PC-9 (cell line): ENCODE data around the gene CFAP410. TPM values are rescaled to one million over a fixed set of nuclear protein-coding genes. Genes with fewer than 3 reads are reported as not detected.

ENCODE experiments used
- BruUV-seq: library from RNA; stranded (reverse); fragments of 400-500 nt; replicated peaks from 2 replicates; lab custom pipeline; 2021; lab: Mats Ljungman, UMichigan
- CTCF ChIA-PET: fragments of 300-600 bp; sonication (Branson Sonifier 250); formaldehyde crosslinking; loops from one replicate; lab custom pipeline; 2022; ENCODE audit warnings: antibody characterized with exemption; lab: Charles Lee
- POLR2A ChIA-PET: fragments of 300-600 bp; sonication (Branson Sonifier 250); formaldehyde crosslinking; loops from one replicate; lab custom pipeline; 2022; ENCODE audit warnings: antibody characterized with exemption; ENCODE audit not compliant: unreplicated experiment; lab: Charles Lee
- DNase-seq, 2 experiments: peaks; one replicate each; pipeline versions ENCODE4 v3.0.0 to v3.0.0-alpha.2; 2015 to 2022; ENCODE audit warnings: mixed read lengths in 1 of 2
- H2AFZ ChIP-seq: fragments of 200-600 bp; sonication (generic); 2 replicates; pipeline ENCODE4 v1.8.1; 2017; ENCODE audit warnings: antibody characterized with exemption
- H3F3A ChIP-seq: fragments of 200-600 bp; sonication (generic); 2 replicates; pipeline ENCODE4 v1.8.1; 2017; ENCODE audit warnings: antibody characterized with exemption, mild to moderate bottlenecking, low read depth; ENCODE audit not compliant: insufficient read depth
- H3K27ac ChIP-seq: fragments of 200-600 bp; sonication (generic); 2 replicates; pipeline ENCODE4 v1.6.1; 2016; ENCODE audit warnings: mixed run types
- H3K27me3 ChIP-seq: fragments of 200-600 bp; sonication (generic); 2 replicates; pipeline ENCODE4 v1.6.1; 2016; ENCODE audit warnings: low read depth, mixed run types; ENCODE audit not compliant: insufficient read depth
- H3K36me3 ChIP-seq: fragments of 200-600 bp; sonication (generic); 2 replicates; pipeline ENCODE4 v1.6.1; 2016; ENCODE audit warnings: low read depth, mixed run types
- H3K4me1 ChIP-seq: fragments of 200-600 bp; sonication (generic); replicated peaks from 2 replicates; pipeline ENCODE4 v1.6.1; 2016; ENCODE audit warnings: mixed run types; ENCODE audit not compliant: insufficient read depth
- H3K4me2 ChIP-seq: fragments of 200-600 bp; sonication (generic); 2 replicates; pipeline ENCODE4 v1.6.1; 2017; ENCODE audit warnings: mixed run types
- H3K4me3 ChIP-seq: fragments of 200-600 bp; sonication (generic); 2 replicates; pipeline ENCODE4 v1.6.1; 2016; ENCODE audit warnings: mixed run types
- H3K79me2 ChIP-seq: fragments of 200-600 bp; sonication (generic); 2 replicates; pipeline ENCODE4 v1.6.1; 2017; ENCODE audit warnings: low read depth, mixed run types
- H3K9me2 ChIP-seq: fragments of 200-600 bp; sonication (generic); 2 replicates; pipeline ENCODE4 v1.8.1; 2017; ENCODE audit warnings: mild to moderate bottlenecking; ENCODE audit not compliant: insufficient read depth
- H3K9me3 ChIP-seq: fragments of 200-600 bp; sonication (generic); 2 replicates; pipeline ENCODE4 v1.8.1; 2016; ENCODE audit warnings: low read depth; ENCODE audit not compliant: insufficient read depth
- H4K20me1 ChIP-seq: fragments of 200-600 bp; sonication (generic); 2 replicates; pipeline ENCODE4 v1.8.1; 2017; ENCODE audit not compliant: insufficient read depth
- EZH2 ChIP-seq: fragments of 200-600 bp; sonication (generic); IDR thresholded peaks from 2 replicates; pipeline ENCODE4 v1.8.0; 2017; ENCODE audit warnings: antibody characterized with exemption, low read depth
- intact Hi-C: fragments of 100-400 bp; cut with micrococcal nuclease; formaldehyde crosslinking; loops from one replicate; pipeline ENCODE4 v1.10.0; 2022; ENCODE audit not compliant: unreplicated experiment
- total RNA-seq: library from RNA; stranded (reverse); gene quantifications from 2 replicates; pipeline ENCODE4 v1.2.3, GENCODE V29; 2021
- TF ChIP-seq, protein P1 (sequence below): fragments of 200-600 bp; sonication (generic); conservative IDR thresholded peaks from 2 replicates; pipeline ENCODE4 v1.6.1; 2017; ENCODE audit warnings: mixed run types, antibody characterized with exemption, mild to moderate bottlenecking, moderate library complexity

CFAP410 gene
- total RNA-seq, 1 experiment from 2014 or later, result 12.5 TPM

GRCh38 chr21:44318489-44319285 lies 20.5 kb downstream of the CFAP410 start:
- POLR2A ChIA-PET, result no interaction called here
- no peaks in the 10 kb centered on the region for H3K9me2 ChIP-seq

GRCh38 chr21:44317871-44318270 lies 21.3 kb downstream of the CFAP410 start:
- no peak for DNase-seq
- intact Hi-C loops, result no loop called here
- no peaks in the 10 kb centered on the region for H4K20me1 ChIP-seq
- no peaks in the 10 kb centered on the region for H3K79me2 ChIP-seq
- no peak overlapping the region for H3K4me2 ChIP-seq
- H3K4me1 ChIP-seq, result no peaks in the 10 kb centered on the region
- BruUV-seq, result no TSS peak
- H3K9me3 ChIP-seq, result no peaks in the 10 kb centered on the region
- H3K36me3 ChIP-seq, result no peaks in the 10 kb centered on the region
- H3K27me3 ChIP-seq, result no peaks in the 10 kb centered on the region
- no peak overlapping the region for H3K27ac ChIP-seq
- H3F3A ChIP-seq, result no peaks in the 10 kb centered on the region
- no peak for TF ChIP-seq EZH2
- TF ChIP-seq, protein P1, sequence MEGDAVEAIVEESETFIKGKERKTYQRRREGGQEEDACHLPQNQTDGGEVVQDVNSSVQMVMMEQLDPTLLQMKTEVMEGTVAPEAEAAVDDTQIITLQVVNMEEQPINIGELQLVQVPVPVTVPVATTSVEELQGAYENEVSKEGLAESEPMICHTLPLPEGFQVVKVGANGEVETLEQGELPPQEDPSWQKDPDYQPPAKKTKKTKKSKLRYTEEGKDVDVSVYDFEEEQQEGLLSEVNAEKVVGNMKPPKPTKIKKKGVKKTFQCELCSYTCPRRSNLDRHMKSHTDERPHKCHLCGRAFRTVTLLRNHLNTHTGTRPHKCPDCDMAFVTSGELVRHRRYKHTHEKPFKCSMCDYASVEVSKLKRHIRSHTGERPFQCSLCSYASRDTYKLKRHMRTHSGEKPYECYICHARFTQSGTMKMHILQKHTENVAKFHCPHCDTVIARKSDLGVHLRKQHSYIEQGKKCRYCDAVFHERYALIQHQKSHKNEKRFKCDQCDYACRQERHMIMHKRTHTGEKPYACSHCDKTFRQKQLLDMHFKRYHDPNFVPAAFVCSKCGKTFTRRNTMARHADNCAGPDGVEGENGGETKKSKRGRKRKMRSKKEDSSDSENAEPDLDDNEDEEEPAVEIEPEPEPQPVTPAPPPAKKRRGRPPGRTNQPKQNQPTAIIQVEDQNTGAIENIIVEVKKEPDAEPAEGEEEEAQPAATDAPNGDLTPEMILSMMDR, result no peak
- H3K4me3 ChIP-seq, result no peak overlapping the region
- POLR2A ChIA-PET, result no interaction called here
- CTCF ChIA-PET, result no interaction called here
- no peak overlapping the region for H2AFZ ChIP-seq
- no peaks in the 10 kb centered on the region for H3K9me2 ChIP-seq

More at GRCh38 chr21:44318489-44319285, 20.5 kb downstream of the CFAP410 start:
- no peaks in the 10 kb centered on the region for H3F3A ChIP-seq
- TF ChIP-seq EZH2, result no peak
- TF ChIP-seq, protein P1, result no peak
- H3K4me2 ChIP-seq, result no peak overlapping the region
- no peaks in the 10 kb centered on the region for H3K9me3 ChIP-seq
- H3K4me3 ChIP-seq, result no peak overlapping the region
- no peaks in the 10 kb centered on the region for H3K36me3 ChIP-seq
- H3K79me2 ChIP-seq, result no peaks in the 10 kb centered on the region
- intact Hi-C loops, result no loop called here
- no TSS peak for BruUV-seq
- DNase-seq, result no peak
- CTCF ChIA-PET, result interaction anchor here (0.5 kb wide), 1 partner anchor 20 kb away, joined by 4 read pairs; the partner anchor contains the start of gene CFAP410
- H2AFZ ChIP-seq, result no peak overlapping the region
- no peaks in the 10 kb centered on the region for H3K4me1 ChIP-seq
- no peak overlapping the region for H3K27ac ChIP-seq
- no peaks in the 10 kb centered on the region for H4K20me1 ChIP-seq
- H3K27me3 ChIP-seq, result no peaks in the 10 kb centered on the region

DNA sequence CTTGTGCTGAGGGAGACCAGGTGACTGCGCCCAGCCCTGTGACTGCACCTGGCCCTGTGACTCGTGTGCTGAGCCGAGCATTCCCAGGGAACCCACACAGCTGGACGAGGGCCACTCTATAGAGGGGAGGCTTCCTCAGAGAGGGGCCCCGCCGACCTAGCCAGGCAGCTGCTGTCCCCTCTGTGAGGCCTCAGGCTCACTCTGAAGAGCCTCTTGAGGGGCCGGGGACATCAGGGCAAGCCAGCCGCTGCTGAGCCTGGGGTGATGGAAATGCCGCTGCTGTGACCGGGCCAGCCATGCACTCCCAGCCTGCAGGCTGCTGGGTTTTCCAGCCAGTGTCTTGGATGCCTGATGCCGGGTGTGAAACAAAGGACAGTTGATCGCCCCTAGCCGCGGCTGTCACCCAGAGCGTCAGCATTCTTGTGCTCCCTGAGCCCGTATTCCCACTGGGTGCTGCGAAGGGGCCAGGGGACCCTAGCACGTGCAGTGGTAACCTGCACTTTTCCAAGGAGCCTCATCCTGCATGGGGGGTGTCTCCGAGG lies 21.9 kb downstream of the CFAP410 start:
- intact Hi-C loops, result no loop called here
- BruUV-seq, result no TSS peak

More for the DNA sequence above, 21.9 kb downstream of the CFAP410 start:
- Histone ChIP-seq H4K20me1 (no peaks in the 10 kb centered on the region), H3K27me3 (no peaks in the 10 kb centered on the region), H3K4me1 (no peaks in the 10 kb centered on the region), H3K79me2 (no peaks in the 10 kb centered on the region), H2AFZ (no peak overlapping the region), H3K4me3 (no peak overlapping the region), H3K27ac (no peak overlapping the region), H3K9me2 (no peaks in the 10 kb centered on the region), H3K4me2 (no peak overlapping the region), H3K36me3 (no peaks in the 10 kb centered on the region), H3F3A (no peaks in the 10 kb centered on the region), H3K9me3 (no peaks in the 10 kb centered on the region)
- ChIA-PET CTCF (no interaction called here), POLR2A (no interaction called here)
- DNase-seq, result no peak
- no peak for TF ChIP-seq EZH2
- TF ChIP-seq, protein P1, result no peak
